GM23338 (cell line): ENCODE data around the gene GEMIN8. TPM values are rescaled to one million over a fixed set of nuclear protein-coding genes. Genes with fewer than 3 reads are reported as not detected.

Source experiments
- ATAC-seq: fragments of 200-7000 bp; cut with Tn5 transposase; 3 replicates; pipeline ENCODE4 v1.9.1; 2020
- DNase-seq: peaks from one replicate; pipeline ENCODE4 v3.0.0-alpha.2; 2015; ENCODE audit warnings: low spot score
- H2AFZ ChIP-seq: fragments of 200-600 bp; sonication (generic); 2 replicates; pipeline ENCODE4 v1.8.0; 2016; ENCODE audit warnings: antibody characterized with exemption, mild to moderate bottlenecking, moderate library complexity
- H3F3A ChIP-seq: fragments of 200-600 bp; sonication (generic); replicated peaks from 2 replicates; pipeline ENCODE4 v1.8.0; 2017; ENCODE audit warnings: antibody characterized with exemption, mixed run types, low read depth
- H3K27ac ChIP-seq: fragments of 200-600 bp; sonication (generic); 2 replicates; pipeline ENCODE4 v1.6.1; 2016; ENCODE audit warnings: low read depth
- H3K27me3 ChIP-seq: fragments of 200-600 bp; sonication (generic); 2 replicates; pipeline ENCODE4 v1.8.0; 2016; ENCODE audit warnings: mild to moderate bottlenecking, mixed run types, moderate library complexity; ENCODE audit not compliant: insufficient read depth
- H3K36me3 ChIP-seq: fragments of 200-600 bp; sonication (generic); 2 replicates; pipeline ENCODE4 v1.8.0; 2016; ENCODE audit warnings: mild to moderate bottlenecking; ENCODE audit not compliant: insufficient read depth
- H3K4me1 ChIP-seq: fragments of 200-600 bp; sonication (generic); 2 replicates; pipeline ENCODE4 v1.8.0; 2016; ENCODE audit warnings: mild to moderate bottlenecking, moderate library complexity; ENCODE audit not compliant: insufficient read depth
- H3K4me2 ChIP-seq: fragments of 200-600 bp; sonication (generic); 2 replicates; pipeline ENCODE4 v1.7.1; 2017; ENCODE audit warnings: mixed run types
- H3K4me3 ChIP-seq: fragments of 200-600 bp; sonication (generic); 2 replicates; pipeline ENCODE4 v1.6.1; 2016; ENCODE audit warnings: mixed run types
- H3K79me2 ChIP-seq: fragments of 200-600 bp; sonication (generic); replicated peaks from 2 replicates; pipeline ENCODE4 v1.8.0; 2017; ENCODE audit warnings: mild to moderate bottlenecking; ENCODE audit not compliant: insufficient read depth
- H3K9me2 ChIP-seq: fragments of 200-600 bp; sonication (generic); 2 replicates; pipeline ENCODE4 v1.8.0; 2017; ENCODE audit not compliant: insufficient read depth
- H4K20me1 ChIP-seq: fragments of 200-600 bp; sonication (generic); replicated peaks from 2 replicates; pipeline ENCODE4 v1.8.0; 2017; ENCODE audit warnings: mild to moderate bottlenecking; ENCODE audit not compliant: insufficient read depth
- H3K27ac Mint-ChIP-seq: 2 replicates; pipeline ENCODE4 v1.8.0; 2020; ENCODE audit warnings: inconsistent platforms, mild to moderate bottlenecking, moderate library complexity, mixed read lengths
- H3K27me3 Mint-ChIP-seq: 3 replicates; pipeline ENCODE4 v1.8.0; 2022; ENCODE audit warnings: low read depth, mild to moderate bottlenecking, moderate library complexity, mixed read lengths, inconsistent platforms; ENCODE audit not compliant: insufficient read depth, poor library complexity
- H3K36me3 Mint-ChIP-seq: 3 replicates; pipeline ENCODE4 v1.8.0; 2021; ENCODE audit warnings: low read depth, mild to moderate bottlenecking, inconsistent platforms, moderate library complexity, mixed read lengths
- H3K4me1 Mint-ChIP-seq: 3 replicates; pipeline ENCODE4 v1.8.0; 2020; ENCODE audit warnings: mild to moderate bottlenecking, inconsistent platforms, mixed read lengths
- H3K4me3 Mint-ChIP-seq: 3 replicates; pipeline ENCODE4 v1.8.0; 2021; ENCODE audit warnings: moderate library complexity, mild to moderate bottlenecking, inconsistent platforms, mixed read lengths
- H3K9me3 Mint-ChIP-seq: 3 replicates; pipeline ENCODE4 v1.8.0; 2020; ENCODE audit warnings: moderate library complexity, mild to moderate bottlenecking, inconsistent platforms, mixed read lengths
- CREB1 ChIP-seq: fragments of 250-450 bp; sonication (Bioruptor Pico); IDR thresholded peaks from 2 replicates; pipeline ENCODE4 v1.5.0; 2020; ENCODE audit warnings: low read depth, mild to moderate bottlenecking, moderate library complexity
- EZH2phosphoT487 ChIP-seq: fragments of 200-600 bp; sonication (generic); IDR thresholded peaks from one replicate; pipeline ENCODE4 v1.8.1; 2018; ENCODE audit warnings: antibody characterized with exemption; ENCODE audit not compliant: unreplicated experiment
- JUNB ChIP-seq: IDR thresholded peaks from one replicate; pipeline ENCODE4 v1.6.1; 2016; ENCODE audit warnings: antibody characterized with exemption; ENCODE audit not compliant: unreplicated experiment
- NANOG ChIP-seq: IDR thresholded peaks from 2 replicates; pipeline ENCODE4 v1.6.1; 2016; ENCODE audit warnings: antibody characterized with exemption, borderline replicate concordance
- POLR2AphosphoS5 ChIP-seq: IDR thresholded peaks from 2 replicates; pipeline ENCODE4 v1.6.1; 2016; ENCODE audit warnings: antibody characterized with exemption, low read depth
- REST ChIP-seq: IDR thresholded peaks from one replicate; pipeline ENCODE4 v1.6.1; 2018; ENCODE audit warnings: antibody characterized with exemption; ENCODE audit not compliant: unreplicated experiment
- STAT1 ChIP-seq: IDR thresholded peaks from one replicate; pipeline ENCODE4 v1.6.1; 2016; ENCODE audit warnings: antibody characterized with exemption; ENCODE audit not compliant: unreplicated experiment
- ZNF114 ChIP-seq: fragments of 250-450 bp; sonication (Bioruptor Pico); IDR thresholded peaks from 2 replicates; pipeline ENCODE4 v1.5.0; 2020; ENCODE audit warnings: mild to moderate bottlenecking, moderate library complexity
- ZNF331 ChIP-seq: fragments of 250-450 bp; sonication (Bioruptor Pico); IDR thresholded peaks from 2 replicates; pipeline ENCODE4 v1.5.0; 2020; ENCODE audit warnings: low read depth, mild to moderate bottlenecking, moderate library complexity
- polyA plus RNA-seq: library from polyadenylated mRNA; unstranded; fragments of >200 nt; fragmentation: Nextera tagmentation; extraction: Ambion mirVana; gene quantifications from 2 replicates; pipeline ENCODE4 v1.2.1, GENCODE V29; 2016
- total RNA-seq: library from RNA; depleted of rRNA; stranded (reverse); fragments of >200 nt; shearing (Covaris generic); gene quantifications from 2 replicates; pipeline ENCODE4 v1.2.3, GENCODE V29; 2014

Gene GEMIN8
- total and polyA plus RNA-seq, 2 experiments from 2014 or later: 16.5 to 19.9 TPM

GRCh38 chrX:14027036-14027435, 2.7 kb downstream of the GEMIN8 start:
- peaks cover 2% of the 10 kb centered on the region for H3K27me3 Mint-ChIP-seq
- Histone ChIP-seq H3K4me2 (peak overlapping the region; percentile 45), H3K4me3 (no peak overlapping the region), H4K20me1 (no peaks in the 10 kb centered on the region), H2AFZ (no peak overlapping the region), H3F3A (no peaks in the 10 kb centered on the region), H3K79me2 (peaks cover 22% of the 10 kb centered on the region), H3K4me1 (peaks cover 26% of the 10 kb centered on the region), H3K27me3 (no peaks in the 10 kb centered on the region), H3K27ac (no peak overlapping the region), H3K36me3 (no peaks in the 10 kb centered on the region), H3K9me2 (no peaks in the 10 kb centered on the region)
- DNase-seq (no peak), ATAC-seq (no peak)
- H3K27ac Mint-ChIP-seq: no peak overlapping the region
- TF ChIP-seq ZNF331 (CRISPR knock-in tag): no peak
- TF ChIP-seq POLR2AphosphoS5: no peak
- no peak for TF ChIP-seq STAT1
- peaks cover 31% of the 10 kb centered on the region for H3K4me1 Mint-ChIP-seq
- H3K4me3 Mint-ChIP-seq: no peak overlapping the region
- peaks cover 5% of the 10 kb centered on the region; the same call in 1 of the 3 replicates for H3K36me3 Mint-ChIP-seq
- no peaks in the 10 kb centered on the region for H3K9me3 Mint-ChIP-seq

GRCh38 chrX:14026121-14026520, 3.6 kb downstream of the GEMIN8 start:
- ATAC-seq (peak; percentile 11; the same call in 1 of the 3 replicates), DNase-seq (peak; percentile 3)
- Histone ChIP-seq H3F3A (no peaks in the 10 kb centered on the region), H3K36me3 (no peaks in the 10 kb centered on the region), H3K4me2 (no peak overlapping the region), H3K79me2 (peaks cover 22% of the 10 kb centered on the region), H3K4me3 (no peak overlapping the region), H3K27ac (no peak overlapping the region), H3K27me3 (no peaks in the 10 kb centered on the region), H4K20me1 (no peaks in the 10 kb centered on the region), H3K9me2 (no peaks in the 10 kb centered on the region), H2AFZ (no peak overlapping the region), H3K4me1 (peaks cover 24% of the 10 kb centered on the region)
- Mint-ChIP-seq H3K4me1 (peaks cover 28% of the 10 kb centered on the region), H3K27me3 (peaks cover 2% of the 10 kb centered on the region), H3K9me3 (no peaks in the 10 kb centered on the region), H3K27ac (peak overlapping the region; percentile 80; the same call in 1 of the 2 replicates), H3K36me3 (peaks cover 5% of the 10 kb centered on the region; the same call in 1 of the 3 replicates), H3K4me3 (no peak overlapping the region)
- TF ChIP-seq ZNF331 (CRISPR knock-in tag): peak; percentile 61
- TF ChIP-seq EZH2phosphoT487: no peak

- Mint-ChIP-seq H3K4me3 (no peak overlapping the region), H3K36me3 (peaks cover 8% of the 10 kb centered on the region; the same call in 2 of the 3 replicates), H3K27ac (no peak overlapping the region), H3K4me1 (peaks cover 9% of the 10 kb centered on the region; the same call in 2 of the 3 replicates), H3K9me3 (no peaks in the 10 kb centered on the region), H3K27me3 (no peaks in the 10 kb centered on the region)
- ATAC-seq (no peak), DNase-seq (no peak)
- H2AFZ ChIP-seq: no peak overlapping the region
- H3K9me2 ChIP-seq: no peaks in the 10 kb centered on the region
- no peak overlapping the region for H3K4me3 ChIP-seq
- H3K27me3 ChIP-seq: no peaks in the 10 kb centered on the region
- H3K27ac ChIP-seq: no peak overlapping the region
- H3K79me2 ChIP-seq: peaks cover 9% of the 10 kb centered on the region
- H4K20me1 ChIP-seq: no peaks in the 10 kb centered on the region
- H3K36me3 ChIP-seq: no peaks in the 10 kb centered on the region; the same call in 1 of the 2 replicates
- H3K4me1 ChIP-seq: peaks cover 8% of the 10 kb centered on the region
- H3K4me2 ChIP-seq: no peak overlapping the region
- H3F3A ChIP-seq: no peaks in the 10 kb centered on the region
- TF ChIP-seq REST (no peak), EZH2phosphoT487 (no peak), ZNF114 (CRISPR knock-in tag) (no peak), CREB1 (CRISPR knock-in tag) (no peak), NANOG (no peak), JUNB (no peak)
Measured at GRCh38 chrX:14022019-14022418, 7.7 kb downstream of the GEMIN8 start.
